GM06990 (cell line): Measurements from ENCODE around the gene KRTAP3-1.
"Not testable (repeated sequence)": the region's sequence is repeated elsewhere in the genome, so short reads cannot be mapped to it uniquely, and the experiment has no call there.

ENCODE experiments used
- DNase-seq: peaks from one replicate; pipeline ENCODE4 v3.0.0-alpha.2; 2011; ENCODE audit not compliant: insufficient read length; ENCODE audit errors: extremely low read depth
- H3K27me3 ChIP-seq: replicated peaks from 2 replicates; pipeline ENCODE4 v1.6.0; 2011; ENCODE audit warnings: low read length; ENCODE audit not compliant: control insufficient read depth, insufficient read depth
- H3K36me3 ChIP-seq: 2 replicates; pipeline ENCODE4 v1.5.1; 2011; ENCODE audit warnings: low read length; ENCODE audit not compliant: control insufficient read depth, insufficient read depth
- H3K4me3 ChIP-seq: replicated peaks from 2 replicates; pipeline ENCODE4 v1.5.1; 2011; ENCODE audit warnings: low read depth, mild to moderate bottlenecking, control low read depth, low read length
- CTCF ChIP-seq: IDR thresholded peaks from 2 replicates; pipeline ENCODE4 v1.5.1; 2011; ENCODE audit warnings: low read length, control low read depth, mild to moderate bottlenecking, inconsistent platforms; ENCODE audit not compliant: insufficient read depth, poor library complexity, severe bottlenecking

KRTAP3-1 gene

GRCh38 chr17:41003926-41004325 lies 5.0 kb downstream of the KRTAP3-1 start:
- Histone ChIP-seq H3K4me3 (no peak overlapping the region), H3K27me3 (no peaks in the 10 kb centered on the region; the same call in 1 of the 2 replicates), H3K36me3 (no peaks in the 10 kb centered on the region)
- no peak for DNase-seq
- TF ChIP-seq CTCF: no peak

- TF ChIP-seq CTCF: no peak
Observed at GRCh38 chr17:41002814-41003213, 6.1 kb downstream of the KRTAP3-1 start.

GRCh38 chr17:41001795-41002194 lies 7.1 kb downstream of the KRTAP3-1 start:
- no peaks in the 10 kb centered on the region; the same call in 1 of the 2 replicates for H3K27me3 ChIP-seq
- H3K36me3 ChIP-seq: no peaks in the 10 kb centered on the region
- no peak overlapping the region for H3K4me3 ChIP-seq
- no peak for TF ChIP-seq CTCF
- DNase-seq: no peak

More at GRCh38 chr17:41002814-41003213, 6.1 kb downstream of the KRTAP3-1 start:
- H3K36me3 ChIP-seq: no peaks in the 10 kb centered on the region
- no peaks in the 10 kb centered on the region; the same call in 1 of the 2 replicates for H3K27me3 ChIP-seq
- no peak for DNase-seq
- H3K4me3 ChIP-seq: no peak overlapping the region

GRCh38 chr17:40999563-40999962 lies 9.4 kb downstream of the KRTAP3-1 start, which contains the start of gene KRTAP3-2:
TSS of gene KRTAP3-2 (minus strand) at chr17:40999906. CDS start at chr17:40999853, 53 bp downstream.
- not testable (repeated sequence) for H3K4me3 ChIP-seq, H3K27me3 ChIP-seq, H3K36me3 ChIP-seq, DNase-seq

- no peak for TF ChIP-seq CTCF
- Histone ChIP-seq H3K4me3 (no peak overlapping the region), H3K36me3 (no peaks in the 10 kb centered on the region), H3K27me3 (no peaks in the 10 kb centered on the region)
- no peak for DNase-seq
Observed at GRCh38 chr17:40997361-40997760, 11.6 kb downstream of the KRTAP3-1 start.

- Histone ChIP-seq H3K36me3 (no peaks in the 10 kb centered on the region), H3K27me3 (no peaks in the 10 kb centered on the region), H3K4me3 (no peak overlapping the region)
- DNase-seq: no peak
- TF ChIP-seq CTCF: no peak
Observed at GRCh38 chr17:40996829-40997228, 12.1 kb downstream of the KRTAP3-1 start.
